ENCODE measurements around the gene VOPP1.

VOPP1 gene

DNA sequence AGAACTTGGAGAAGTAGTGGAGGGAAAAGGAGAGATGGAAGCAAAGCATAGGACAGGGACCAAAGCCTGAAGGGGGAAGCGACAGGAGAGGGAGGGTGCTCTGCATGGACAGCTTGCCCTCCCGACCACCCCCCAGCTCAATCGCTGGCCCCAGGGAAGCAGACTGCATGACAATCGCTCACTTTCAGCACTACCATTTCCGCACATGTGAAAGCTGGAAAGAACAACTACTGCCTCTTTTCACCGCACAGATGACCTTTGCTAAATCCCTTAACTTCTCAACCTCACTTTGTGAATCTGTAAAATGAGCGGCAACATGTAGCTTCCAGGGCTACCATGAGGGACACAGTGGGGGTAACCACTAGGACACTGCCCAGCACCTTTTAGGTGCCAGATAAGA lies 17.1 kb downstream of the VOPP1 start:
- H3K4me3 ChIP-seq (ENCODE audit: low read depth, low read length), result no peak overlapping the region
- TF ChIP-seq, protein P1, sequence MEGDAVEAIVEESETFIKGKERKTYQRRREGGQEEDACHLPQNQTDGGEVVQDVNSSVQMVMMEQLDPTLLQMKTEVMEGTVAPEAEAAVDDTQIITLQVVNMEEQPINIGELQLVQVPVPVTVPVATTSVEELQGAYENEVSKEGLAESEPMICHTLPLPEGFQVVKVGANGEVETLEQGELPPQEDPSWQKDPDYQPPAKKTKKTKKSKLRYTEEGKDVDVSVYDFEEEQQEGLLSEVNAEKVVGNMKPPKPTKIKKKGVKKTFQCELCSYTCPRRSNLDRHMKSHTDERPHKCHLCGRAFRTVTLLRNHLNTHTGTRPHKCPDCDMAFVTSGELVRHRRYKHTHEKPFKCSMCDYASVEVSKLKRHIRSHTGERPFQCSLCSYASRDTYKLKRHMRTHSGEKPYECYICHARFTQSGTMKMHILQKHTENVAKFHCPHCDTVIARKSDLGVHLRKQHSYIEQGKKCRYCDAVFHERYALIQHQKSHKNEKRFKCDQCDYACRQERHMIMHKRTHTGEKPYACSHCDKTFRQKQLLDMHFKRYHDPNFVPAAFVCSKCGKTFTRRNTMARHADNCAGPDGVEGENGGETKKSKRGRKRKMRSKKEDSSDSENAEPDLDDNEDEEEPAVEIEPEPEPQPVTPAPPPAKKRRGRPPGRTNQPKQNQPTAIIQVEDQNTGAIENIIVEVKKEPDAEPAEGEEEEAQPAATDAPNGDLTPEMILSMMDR (IDR thresholded peaks at IDR 0.05; ENCODE audit: low read depth, low read length, missing control alignments), result no peak

DNA sequence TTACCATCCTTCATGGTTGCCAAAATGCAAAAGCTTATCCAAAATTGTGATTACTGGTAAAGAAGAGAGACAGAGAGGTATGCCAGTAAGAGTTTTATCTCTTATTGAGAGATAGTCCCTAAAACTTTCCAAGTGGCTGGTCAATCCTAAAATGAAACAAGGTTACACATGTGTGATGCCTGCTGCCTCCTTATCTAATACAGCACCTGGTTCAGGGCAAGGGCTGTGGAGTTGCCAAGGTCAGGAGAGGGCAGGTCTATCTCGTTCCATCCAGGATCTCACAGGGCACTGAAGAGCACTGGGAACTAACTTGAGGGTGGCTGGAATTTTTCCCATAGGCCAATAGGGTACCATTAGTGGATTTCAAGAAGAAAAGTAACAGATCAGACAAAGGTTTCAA lies 18.3 kb downstream of the VOPP1 start:
- TF ChIP-seq, protein P1 (IDR thresholded peaks at IDR 0.05; ENCODE audit: low read depth, low read length, missing control alignments), result no peak
- DNase-seq (ENCODE audit: low read depth), result no peak
- peak overlapping the region; percentile 4; the same call in 1 of the 2 replicates for H3K4me3 ChIP-seq (ENCODE audit: low read depth, low read length)

More for the DNA sequence above, 17.1 kb downstream of the VOPP1 start:
- no peak for DNase-seq (ENCODE audit: low read depth)

DNA sequence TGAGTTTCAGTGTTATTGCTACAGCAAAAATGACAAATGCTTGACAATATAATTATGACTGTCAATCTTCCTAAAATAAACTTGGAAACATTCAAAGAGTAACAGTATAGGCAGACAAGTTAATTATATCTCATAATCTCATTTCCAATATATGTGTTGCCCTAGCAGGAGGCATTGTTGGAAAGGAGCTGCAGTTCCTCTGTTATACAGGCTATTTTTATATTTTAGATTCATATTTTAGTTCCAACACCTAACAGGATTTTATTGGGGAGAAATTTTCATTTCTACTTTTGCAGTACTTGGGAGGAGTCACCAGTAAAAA lies 19.3 kb downstream of the VOPP1 start:
- TF ChIP-seq, protein P1 (IDR thresholded peaks at IDR 0.05; ENCODE audit: low read depth, low read length, missing control alignments), result no peak
- DNase-seq (ENCODE audit: low read depth), result no peak
- no peak overlapping the region for H3K4me3 ChIP-seq (ENCODE audit: low read depth, low read length)

DNA sequence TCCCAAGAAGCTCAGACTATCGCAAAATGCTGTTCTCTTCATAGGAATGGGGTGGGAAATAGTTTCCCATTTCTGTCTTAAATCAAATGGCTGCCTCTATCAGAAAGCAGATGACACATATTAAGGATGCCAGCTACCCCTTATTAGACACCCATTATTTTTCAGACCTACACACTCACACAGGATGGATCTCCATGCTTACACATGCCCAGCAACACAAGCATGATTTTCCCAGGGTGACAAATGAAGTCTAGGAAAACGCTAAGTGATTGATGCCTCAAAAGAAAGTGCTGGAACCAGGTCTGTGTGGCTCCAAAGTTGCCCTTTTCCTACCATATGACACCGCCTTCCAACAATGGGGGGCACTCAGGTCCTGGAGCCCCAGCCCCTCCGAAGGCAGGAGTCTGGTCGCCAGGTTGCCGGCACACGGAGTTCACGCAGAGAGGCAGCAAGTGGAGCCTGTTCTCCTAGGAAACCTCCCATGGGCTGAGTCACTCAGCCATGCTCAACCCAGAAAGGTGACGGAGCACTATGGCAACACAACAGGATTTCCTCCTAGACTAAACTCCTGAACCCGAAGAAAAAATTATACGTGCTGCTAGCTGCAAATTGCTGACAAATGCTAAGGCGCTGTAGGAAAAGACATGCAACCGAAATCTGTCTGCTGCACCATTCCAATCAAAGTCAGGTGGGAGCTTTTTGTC lies 19.8 kb downstream of the VOPP1 start:
- no peak overlapping the region for H3K4me3 ChIP-seq (ENCODE audit: low read depth, low read length)
- TF ChIP-seq, protein P1 (IDR thresholded peaks at IDR 0.05; ENCODE audit: low read depth, low read length, missing control alignments), result no peak
- DNase-seq (ENCODE audit: low read depth), result no peak

DNA sequence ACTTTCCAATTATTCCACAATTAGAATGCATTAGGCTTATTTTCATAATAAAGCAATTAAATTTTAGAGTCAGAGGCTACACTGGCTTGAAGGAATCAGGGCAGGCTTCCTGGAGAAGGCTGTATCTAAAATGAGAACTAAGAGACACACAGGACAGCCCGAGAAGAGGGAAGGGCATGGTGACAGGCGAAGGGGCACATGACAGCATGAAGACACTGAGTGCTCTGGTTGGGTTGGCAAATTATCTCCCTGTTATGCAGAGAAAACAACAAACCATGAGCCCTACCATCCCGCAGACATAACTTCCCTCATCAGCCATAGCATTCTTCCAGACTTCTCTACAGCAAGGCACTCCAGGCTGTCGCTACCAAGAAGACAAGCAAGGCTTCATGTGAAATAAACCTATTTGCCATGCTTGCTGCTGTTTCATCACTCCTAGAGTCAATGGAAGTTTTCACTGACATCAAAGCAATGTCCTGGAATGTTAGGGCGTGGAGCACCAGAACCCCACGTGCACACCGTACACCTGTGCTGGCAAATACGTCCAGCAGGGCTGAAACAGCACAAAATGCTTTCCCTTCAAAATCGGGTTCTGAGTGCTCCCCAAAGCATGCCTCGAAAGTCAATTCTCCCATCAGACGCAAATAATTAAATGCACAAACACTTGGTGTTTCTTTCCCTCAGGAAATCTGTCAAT lies 21.3 kb downstream of the VOPP1 start:
- DNase-seq (ENCODE audit: low read depth), result no peak
- TF ChIP-seq, protein P1 (IDR thresholded peaks at IDR 0.05; ENCODE audit: low read depth, low read length, missing control alignments), result no peak

DNA sequence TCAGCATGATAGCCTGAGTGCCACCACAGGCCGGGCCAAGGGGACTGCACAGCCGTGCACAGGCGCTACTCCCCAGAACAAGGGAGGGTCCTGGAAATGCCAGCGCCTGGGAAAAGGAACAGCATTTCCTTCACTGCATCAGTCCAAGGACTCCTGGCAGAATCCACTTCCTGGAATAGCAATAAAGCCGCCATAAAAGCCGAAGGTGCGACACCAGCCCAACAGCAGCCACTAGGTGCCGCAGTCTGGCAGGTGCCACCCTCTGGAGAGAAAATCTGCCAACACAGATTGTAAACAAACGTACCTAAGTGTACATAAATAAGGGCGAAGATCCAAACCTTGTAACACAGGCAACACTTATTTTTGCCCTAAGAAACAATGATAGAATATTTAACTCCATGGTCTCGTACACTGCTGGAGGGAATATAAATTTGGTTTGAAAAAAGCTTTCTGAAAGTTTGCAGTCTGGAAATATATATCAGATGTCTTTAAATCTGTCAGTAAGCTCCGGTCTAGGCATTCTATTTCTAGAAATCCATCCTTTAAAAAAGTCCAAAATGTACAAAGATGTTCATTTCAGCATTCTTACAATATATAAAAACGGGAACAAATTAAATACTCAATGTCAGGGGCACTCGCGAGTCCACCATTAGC lies 22.2 kb downstream of the VOPP1 start:
- DNase-seq (ENCODE audit: low read depth), result no peak
- peak overlapping the region; percentile 18; the same call in 1 of the 2 replicates for H3K4me3 ChIP-seq (ENCODE audit: low read depth, low read length)
- TF ChIP-seq, protein P1 (IDR thresholded peaks at IDR 0.05; ENCODE audit: low read depth, low read length, missing control alignments), result peak; percentile 86

More for the DNA sequence above, 21.3 kb downstream of the VOPP1 start:
- no peak overlapping the region for H3K4me3 ChIP-seq (ENCODE audit: low read depth, low read length)
